Neural cell (in vitro differentiated cells): Measurements from ENCODE around the gene NOP14. TPM values are rescaled to one million over a fixed set of nuclear protein-coding genes. Genes with fewer than 3 reads are reported as not detected.

Source experiments
- H2AFZ ChIP-seq: fragments of 200-600, 300-800 bp; sonication (generic), shearing (Covaris generic); 2 replicates; pipeline ENCODE4 v1.6.0; 2014; ENCODE audit warnings: low read depth, mild to moderate bottlenecking, antibody characterized with exemption, low read length, moderate library complexity
- H3F3A ChIP-seq: fragments of 200-600 bp; shearing (Covaris generic); 2 replicates; pipeline ENCODE4 v1.6.1; 2016; ENCODE audit warnings: mild to moderate bottlenecking, moderate library complexity, mixed read lengths, antibody characterized with exemption, low read length; ENCODE audit not compliant: insufficient read depth, poor library complexity, severe bottlenecking
- H3K27ac ChIP-seq: fragments of 200-600, 300-800 bp; sonication (generic), shearing (Covaris generic); 2 replicates; pipeline ENCODE4 v1.5.1; 2014; ENCODE audit warnings: mild to moderate bottlenecking, low read length, moderate library complexity
- H3K27me3 ChIP-seq: fragments of 300-800, 200-600 bp; sonication (generic), shearing (Covaris generic); 2 replicates; pipeline ENCODE4 v1.6.0; 2014; ENCODE audit warnings: mild to moderate bottlenecking, low read depth, low read length, moderate library complexity; ENCODE audit not compliant: insufficient read depth
- H3K36me3 ChIP-seq: fragments of 300-800, 200-600 bp; sonication (generic), shearing (Covaris generic); 2 replicates; pipeline ENCODE4 v1.5.1; 2014; ENCODE audit warnings: mild to moderate bottlenecking, antibody characterized with exemption, low read length, moderate library complexity; ENCODE audit not compliant: insufficient read depth
- H3K4me2 ChIP-seq: fragments of 300-800, 200-600 bp; sonication (generic), shearing (Covaris generic); 2 replicates; pipeline ENCODE4 v1.6.0; 2014; ENCODE audit warnings: mild to moderate bottlenecking, low read length
- H3K4me3 ChIP-seq: fragments of 300-800, 200-600 bp; sonication (generic), shearing (Covaris generic); 2 replicates; pipeline ENCODE4 v1.5.1; 2014; ENCODE audit warnings: mild to moderate bottlenecking, low read length, moderate library complexity
- H3K79me2 ChIP-seq: fragments of 200-600 bp; shearing (Covaris generic); replicated peaks from 2 replicates; pipeline ENCODE4 v1.6.0; 2014; ENCODE audit warnings: mild to moderate bottlenecking, low read length, moderate library complexity; ENCODE audit not compliant: insufficient read depth
- H3K9ac ChIP-seq: fragments of 300-800, 200-600 bp; sonication (generic), shearing (Covaris generic); 2 replicates; pipeline ENCODE4 v1.6.1; 2016; ENCODE audit warnings: mild to moderate bottlenecking, low read length, mixed read lengths
- H3K9me2 ChIP-seq: fragments of 200-600 bp; shearing (Covaris generic); 2 replicates; pipeline ENCODE4 v1.6.1; 2016; ENCODE audit warnings: mild to moderate bottlenecking, low read length, mixed read lengths; ENCODE audit not compliant: insufficient read depth
- H3K9me3 ChIP-seq: fragments of 200-600, 300-800 bp; sonication (generic), shearing (Covaris generic); 2 replicates; pipeline ENCODE4 v1.6.1; 2016; ENCODE audit warnings: mild to moderate bottlenecking, mixed run types, low read length, moderate library complexity, mixed read lengths
- H4K20me1 ChIP-seq: fragments of 200-600 bp; shearing (Covaris generic); 2 replicates; pipeline ENCODE4 v1.6.1; 2016; ENCODE audit warnings: mild to moderate bottlenecking, mixed run types; ENCODE audit not compliant: insufficient read depth
- EP300 ChIP-seq: fragments of 450-650 bp; conservative IDR thresholded peaks from 2 replicates; pipeline ENCODE4 v1.6.1; 2014; ENCODE audit warnings: antibody characterized with exemption, mild to moderate bottlenecking, moderate library complexity; ENCODE audit not compliant: poor library complexity, severe bottlenecking
- EZH2 ChIP-seq: fragments of 200-600, 300-800 bp; shearing (Covaris generic), sonication (generic); IDR thresholded peaks from 2 replicates; pipeline ENCODE4 v1.6.1; 2014; ENCODE audit warnings: antibody characterized with exemption, low read length, borderline replicate concordance, mild to moderate bottlenecking; ENCODE audit not compliant: insufficient read depth, poor library complexity, severe bottlenecking
- MXI1 ChIP-seq: fragments of 450-650 bp; conservative IDR thresholded peaks from 2 replicates; pipeline ENCODE4 v1.6.1; 2014; ENCODE audit warnings: antibody characterized with exemption, mild to moderate bottlenecking; ENCODE audit not compliant: poor library complexity, severe bottlenecking
- POLR2AphosphoS5 ChIP-seq: IDR thresholded peaks from 2 replicates; pipeline ENCODE4 v1.6.1; 2012
- RAD21 ChIP-seq: fragments of 450-650 bp; conservative IDR thresholded peaks from 2 replicates; pipeline ENCODE4 v1.6.1; 2014; ENCODE audit warnings: antibody characterized with exemption, mild to moderate bottlenecking, moderate library complexity
- SMC3 ChIP-seq: fragments of 450-650 bp; conservative IDR thresholded peaks from 2 replicates; pipeline ENCODE4 v1.6.1; 2014; ENCODE audit warnings: antibody characterized with exemption, mild to moderate bottlenecking, moderate library complexity; ENCODE audit not compliant: poor library complexity
- TAF1 ChIP-seq: IDR thresholded peaks from 2 replicates; pipeline ENCODE4 v1.6.1; 2012; ENCODE audit warnings: low read depth
- polyA plus RNA-seq: library from polyadenylated mRNA; depleted of rRNA; stranded (reverse); fragments of >200 nt; gene quantifications from 2 replicates; pipeline ENCODE4 v1.2.3, GENCODE V29; 2014
- TF ChIP-seq, protein P1 (sequence below): fragments of 450-650 bp; IDR thresholded peaks from 2 replicates; pipeline ENCODE4 v1.5.1; 2014; ENCODE audit warnings: antibody characterized with exemption, mild to moderate bottlenecking, moderate library complexity; ENCODE audit not compliant: poor library complexity, severe bottlenecking
- TF ChIP-seq, protein P2 (sequence below): IDR thresholded peaks from 2 replicates; pipeline ENCODE4 v1.6.1; 2012; ENCODE audit warnings: borderline replicate concordance

Gene NOP14
- polyA plus RNA-seq, 1 donor from 2014 or later = 6.3 TPM

DNA sequence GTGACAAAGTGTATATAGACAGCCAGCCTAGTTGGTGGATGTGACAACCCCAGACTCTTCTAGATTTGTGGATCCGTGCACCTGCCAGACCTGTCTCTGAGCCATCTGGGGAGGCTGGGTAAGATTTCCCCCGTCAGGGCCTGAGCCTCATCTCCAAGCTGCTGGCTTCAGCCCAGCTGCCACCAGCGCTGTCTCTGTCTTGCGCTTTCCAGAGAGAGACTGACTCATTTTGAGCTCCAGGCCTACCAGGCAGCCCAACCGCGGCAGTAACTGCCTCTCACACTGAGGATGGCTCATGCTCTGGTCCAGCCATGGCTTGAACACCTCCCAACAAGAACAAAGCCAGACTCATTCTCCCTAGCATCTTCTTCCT is 26.4 kb downstream of the NOP14 start:
- H3K9ac ChIP-seq = no peak overlapping the region
- H3K4me2 ChIP-seq = no peak overlapping the region
- peaks cover 14% of the 10 kb centered on the region for H3K79me2 ChIP-seq

DNA sequence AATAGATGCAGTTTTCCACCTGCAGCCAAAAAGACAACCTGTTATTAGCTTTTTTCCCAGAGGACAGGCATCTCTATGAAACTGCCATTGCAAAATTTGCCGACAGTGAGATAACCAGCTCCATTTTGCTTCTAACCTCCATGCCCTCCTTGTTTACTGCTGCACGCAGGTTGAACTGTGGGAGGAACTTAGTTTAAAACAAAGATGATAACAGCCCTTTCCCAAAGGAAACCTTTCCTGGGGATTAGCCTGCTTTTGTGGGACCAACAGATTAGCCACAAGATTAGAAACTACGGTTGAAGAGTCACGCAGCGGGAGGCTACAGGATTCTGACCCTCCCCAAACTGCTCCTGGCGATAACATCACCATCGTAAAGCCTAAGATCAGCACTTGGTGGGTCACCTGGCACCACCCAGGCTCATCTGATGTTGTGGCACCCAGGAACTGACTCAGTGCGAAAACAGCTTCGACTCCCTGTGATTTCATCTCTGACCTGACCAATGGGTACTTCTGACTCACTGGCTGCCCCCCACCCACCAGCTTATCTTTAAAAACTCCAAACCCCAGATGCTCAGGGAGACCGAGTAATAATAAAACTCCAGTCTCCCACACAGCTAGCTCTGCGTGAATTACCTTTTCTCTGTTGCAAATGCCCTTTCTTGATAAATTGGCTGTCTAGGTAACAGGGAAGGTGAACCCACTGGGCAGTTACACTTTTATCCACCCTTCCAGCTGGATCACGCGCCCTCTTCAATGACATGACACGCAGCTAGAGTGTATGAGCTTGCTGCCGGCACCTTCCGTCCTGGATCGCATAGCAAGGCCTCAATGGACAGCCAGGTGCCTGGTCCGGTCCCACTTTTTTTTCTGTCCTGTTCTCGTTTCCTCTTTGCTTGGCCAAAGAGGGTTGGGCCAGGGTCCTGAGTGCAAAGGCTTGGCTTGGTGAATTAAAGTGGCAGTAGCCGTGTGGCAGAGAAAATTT is 27.2 kb downstream of the NOP14 start:
- Histone ChIP-seq H3K4me3 (peak overlapping the region; percentile 99), H3K9me2 (no peaks in the 10 kb centered on the region), H3K27ac (no peak overlapping the region), H2AFZ (no peak overlapping the region), H3K36me3 (no peaks in the 10 kb centered on the region), H3K9me3 (no peaks in the 10 kb centered on the region), H3K27me3 (no peaks in the 10 kb centered on the region), H3K79me2 (peaks cover 14% of the 10 kb centered on the region), H3F3A (no peaks in the 10 kb centered on the region), H3K9ac (peak overlapping the region; percentile 85), H4K20me1 (no peaks in the 10 kb centered on the region), H3K4me2 (peak overlapping the region; percentile 92)
- TF ChIP-seq TAF1 (no peak), MXI1 (no peak), POLR2AphosphoS5 (no peak), EZH2 (no peak), SMC3 (no peak), EP300 (no peak), RAD21 (no peak)
- TF ChIP-seq, protein P1, sequence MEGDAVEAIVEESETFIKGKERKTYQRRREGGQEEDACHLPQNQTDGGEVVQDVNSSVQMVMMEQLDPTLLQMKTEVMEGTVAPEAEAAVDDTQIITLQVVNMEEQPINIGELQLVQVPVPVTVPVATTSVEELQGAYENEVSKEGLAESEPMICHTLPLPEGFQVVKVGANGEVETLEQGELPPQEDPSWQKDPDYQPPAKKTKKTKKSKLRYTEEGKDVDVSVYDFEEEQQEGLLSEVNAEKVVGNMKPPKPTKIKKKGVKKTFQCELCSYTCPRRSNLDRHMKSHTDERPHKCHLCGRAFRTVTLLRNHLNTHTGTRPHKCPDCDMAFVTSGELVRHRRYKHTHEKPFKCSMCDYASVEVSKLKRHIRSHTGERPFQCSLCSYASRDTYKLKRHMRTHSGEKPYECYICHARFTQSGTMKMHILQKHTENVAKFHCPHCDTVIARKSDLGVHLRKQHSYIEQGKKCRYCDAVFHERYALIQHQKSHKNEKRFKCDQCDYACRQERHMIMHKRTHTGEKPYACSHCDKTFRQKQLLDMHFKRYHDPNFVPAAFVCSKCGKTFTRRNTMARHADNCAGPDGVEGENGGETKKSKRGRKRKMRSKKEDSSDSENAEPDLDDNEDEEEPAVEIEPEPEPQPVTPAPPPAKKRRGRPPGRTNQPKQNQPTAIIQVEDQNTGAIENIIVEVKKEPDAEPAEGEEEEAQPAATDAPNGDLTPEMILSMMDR = no peak
- TF ChIP-seq, protein P2, sequence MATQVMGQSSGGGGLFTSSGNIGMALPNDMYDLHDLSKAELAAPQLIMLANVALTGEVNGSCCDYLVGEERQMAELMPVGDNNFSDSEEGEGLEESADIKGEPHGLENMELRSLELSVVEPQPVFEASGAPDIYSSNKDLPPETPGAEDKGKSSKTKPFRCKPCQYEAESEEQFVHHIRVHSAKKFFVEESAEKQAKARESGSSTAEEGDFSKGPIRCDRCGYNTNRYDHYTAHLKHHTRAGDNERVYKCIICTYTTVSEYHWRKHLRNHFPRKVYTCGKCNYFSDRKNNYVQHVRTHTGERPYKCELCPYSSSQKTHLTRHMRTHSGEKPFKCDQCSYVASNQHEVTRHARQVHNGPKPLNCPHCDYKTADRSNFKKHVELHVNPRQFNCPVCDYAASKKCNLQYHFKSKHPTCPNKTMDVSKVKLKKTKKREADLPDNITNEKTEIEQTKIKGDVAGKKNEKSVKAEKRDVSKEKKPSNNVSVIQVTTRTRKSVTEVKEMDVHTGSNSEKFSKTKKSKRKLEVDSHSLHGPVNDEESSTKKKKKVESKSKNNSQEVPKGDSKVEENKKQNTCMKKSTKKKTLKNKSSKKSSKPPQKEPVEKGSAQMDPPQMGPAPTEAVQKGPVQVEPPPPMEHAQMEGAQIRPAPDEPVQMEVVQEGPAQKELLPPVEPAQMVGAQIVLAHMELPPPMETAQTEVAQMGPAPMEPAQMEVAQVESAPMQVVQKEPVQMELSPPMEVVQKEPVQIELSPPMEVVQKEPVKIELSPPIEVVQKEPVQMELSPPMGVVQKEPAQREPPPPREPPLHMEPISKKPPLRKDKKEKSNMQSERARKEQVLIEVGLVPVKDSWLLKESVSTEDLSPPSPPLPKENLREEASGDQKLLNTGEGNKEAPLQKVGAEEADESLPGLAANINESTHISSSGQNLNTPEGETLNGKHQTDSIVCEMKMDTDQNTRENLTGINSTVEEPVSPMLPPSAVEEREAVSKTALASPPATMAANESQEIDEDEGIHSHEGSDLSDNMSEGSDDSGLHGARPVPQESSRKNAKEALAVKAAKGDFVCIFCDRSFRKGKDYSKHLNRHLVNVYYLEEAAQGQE = no peak

More for the DNA sequence above, 26.4 kb downstream of the NOP14 start:
- Histone ChIP-seq H3K9me2 (no peaks in the 10 kb centered on the region), H3K27ac (no peak overlapping the region), H4K20me1 (no peaks in the 10 kb centered on the region), H3K4me3 (no peak overlapping the region), H3K27me3 (no peaks in the 10 kb centered on the region), H3F3A (no peaks in the 10 kb centered on the region), H3K36me3 (no peaks in the 10 kb centered on the region), H3K9me3 (no peaks in the 10 kb centered on the region), H2AFZ (no peak overlapping the region)
- no peak for TF ChIP-seq MXI1
